Loucy (cell line): ENCODE measurements around the gene NANOS3.

ENCODE experiments used
- H2AFZ ChIP-seq: fragments of 200-600 bp; sonication (generic); 2 replicates; pipeline ENCODE4 v1.6.0; 2016; ENCODE audit warnings: antibody characterized with exemption, mild to moderate bottlenecking, low read length, moderate library complexity
- H3F3A ChIP-seq: fragments of 200-600 bp; 2 replicates; pipeline ENCODE4 v1.6.0; 2016; ENCODE audit warnings: antibody characterized with exemption, low read depth, mild to moderate bottlenecking
- H3K27me3 ChIP-seq: fragments of 200-600 bp; sonication (generic); 2 replicates; pipeline ENCODE4 v1.6.1; 2014; ENCODE audit warnings: low read length, mild to moderate bottlenecking; ENCODE audit not compliant: insufficient read depth, poor library complexity, severe bottlenecking
- H3K36me3 ChIP-seq: fragments of 200-600 bp; sonication (generic); 2 replicates; pipeline ENCODE4 v1.6.1; 2016; ENCODE audit warnings: low read length; ENCODE audit not compliant: insufficient read depth
- H3K4me1 ChIP-seq: fragments of 200-600 bp; sonication (generic); 2 replicates; pipeline ENCODE4 v1.5.1; 2014; ENCODE audit warnings: low read length, mild to moderate bottlenecking; ENCODE audit not compliant: insufficient read depth, poor library complexity, severe bottlenecking
- H3K4me2 ChIP-seq: fragments of 200-600 bp; sonication (generic); 2 replicates; pipeline ENCODE4 v1.6.0; 2014; ENCODE audit warnings: antibody characterized with exemption, low read length, low read depth, mild to moderate bottlenecking; ENCODE audit not compliant: poor library complexity, severe bottlenecking
- H3K4me3 ChIP-seq: fragments of 200-600 bp; sonication (generic); 2 replicates; pipeline ENCODE4 v1.5.1; 2014; ENCODE audit warnings: low read length, mild to moderate bottlenecking, mixed read lengths; ENCODE audit not compliant: poor library complexity, severe bottlenecking
- H3K79me2 ChIP-seq: fragments of 200-600 bp; sonication (generic); 2 replicates; pipeline ENCODE4 v1.6.1; 2014; ENCODE audit warnings: low read length; ENCODE audit not compliant: insufficient read depth
- H3K9ac ChIP-seq: fragments of 200-600 bp; sonication (generic); 2 replicates; pipeline ENCODE4 v1.6.0; 2014; ENCODE audit warnings: mild to moderate bottlenecking, low read depth, low read length, moderate library complexity; ENCODE audit not compliant: poor library complexity, severe bottlenecking
- H3K9me2 ChIP-seq: fragments of 200-600 bp; sonication (generic); replicated peaks from 2 replicates; pipeline ENCODE4 v1.6.1; 2016; ENCODE audit warnings: low read depth, low read length, mixed read lengths
- H3K9me3 ChIP-seq: fragments of 200-600 bp; sonication (generic); 2 replicates; pipeline ENCODE4 v1.6.1; 2014; ENCODE audit warnings: mild to moderate bottlenecking, antibody characterized with exemption, low read length, low read depth; ENCODE audit not compliant: insufficient read depth
- H4K20me1 ChIP-seq: fragments of 200-600 bp; sonication (generic); 2 replicates; pipeline ENCODE4 v1.6.0; 2014; ENCODE audit warnings: antibody characterized with exemption, low read length, mild to moderate bottlenecking; ENCODE audit not compliant: insufficient read depth, poor library complexity, severe bottlenecking
- CTCF ChIP-seq: fragments of 200-600 bp; sonication (generic); conservative IDR thresholded peaks from 2 replicates; pipeline ENCODE4 v1.5.1; 2014; ENCODE audit warnings: mild to moderate bottlenecking, antibody characterized with exemption, low read length
- EZH2phosphoT487 ChIP-seq: fragments of 200-600 bp; IDR thresholded peaks from 2 replicates; pipeline ENCODE4 v1.6.1; 2018; ENCODE audit warnings: antibody characterized with exemption, mild to moderate bottlenecking, moderate library complexity, borderline replicate concordance

NANOS3 gene

GRCh38 chr19:13868663-13869062, 8.3 kb upstream of the NANOS3 start:
- Histone ChIP-seq H3F3A (peaks cover 11% of the 10 kb centered on the region; the same call in 1 of the 2 replicates), H3K9me3 (no peaks in the 10 kb centered on the region), H3K27me3 (no peaks in the 10 kb centered on the region), H2AFZ (no peak overlapping the region), H3K4me3 (no peak overlapping the region), H3K36me3 (no peaks in the 10 kb centered on the region), H3K4me1 (peaks cover 23% of the 10 kb centered on the region), H3K79me2 (peaks cover 66% of the 10 kb centered on the region), H4K20me1 (peaks cover 2% of the 10 kb centered on the region), H3K9me2 (no peaks in the 10 kb centered on the region), H3K4me2 (peak overlapping the region; percentile 16), H3K9ac (no peak overlapping the region)
- no peak for TF ChIP-seq EZH2phosphoT487
- no peak for TF ChIP-seq CTCF

DNA sequence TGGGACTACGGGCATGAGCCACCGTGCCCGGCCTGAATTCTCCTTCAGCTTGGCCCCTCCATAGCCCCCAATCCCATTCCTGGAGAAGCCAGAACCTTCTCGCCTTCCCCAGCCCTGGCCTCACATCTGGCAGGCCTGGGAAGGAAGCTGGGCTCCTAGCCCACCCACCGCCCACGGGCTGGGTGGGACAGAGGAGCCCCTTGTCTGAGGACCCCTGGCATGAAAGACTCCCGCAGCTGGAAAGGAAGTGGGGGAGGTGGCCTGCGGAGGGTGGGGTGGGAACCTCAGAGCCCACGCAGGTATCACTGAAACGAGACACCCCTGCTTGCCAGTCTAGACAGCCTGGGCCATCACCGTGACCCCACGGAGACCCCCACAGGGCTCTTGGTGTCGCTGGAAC, 7.7 kb upstream of the NANOS3 start:
- Histone ChIP-seq H3K4me1 (peaks cover 17% of the 10 kb centered on the region), H3F3A (0 out of 2 replicates have a peak, but pooled peaks cover 6% of the 10 kb centered on the region), H3K79me2 (peaks cover 66% of the 10 kb centered on the region), H2AFZ (no peak overlapping the region), H3K4me3 (no peak overlapping the region), H3K9ac (no peak overlapping the region), H3K9me3 (no peaks in the 10 kb centered on the region), H3K9me2 (no peaks in the 10 kb centered on the region), H3K36me3 (no peaks in the 10 kb centered on the region; the same call in 1 of the 2 replicates), H3K27me3 (no peaks in the 10 kb centered on the region), H4K20me1 (peaks cover 2% of the 10 kb centered on the region), H3K4me2 (peak overlapping the region; percentile 16)
- no peak for TF ChIP-seq EZH2phosphoT487
- no peak for TF ChIP-seq CTCF

DNA sequence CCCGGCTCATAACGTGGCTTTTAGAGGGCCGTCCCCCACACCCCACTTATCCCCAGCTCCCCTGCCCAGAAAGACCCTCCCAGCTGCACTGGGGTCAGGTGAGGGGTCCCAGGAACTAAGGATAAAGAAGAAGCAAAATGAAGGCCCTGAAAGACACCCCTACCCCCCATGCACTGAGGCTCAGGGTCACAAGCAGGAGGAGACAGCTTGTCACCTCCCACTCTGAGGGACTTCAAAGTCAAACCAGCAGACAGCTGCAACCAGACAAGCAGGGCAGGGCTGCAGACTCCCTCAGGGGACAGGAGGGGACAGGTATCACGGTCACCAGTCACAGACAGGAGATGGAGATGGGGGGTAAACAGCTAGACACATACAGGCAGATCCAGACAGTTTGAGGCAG, 6.1 kb upstream of the NANOS3 start:
- H3K36me3 ChIP-seq = no peaks in the 10 kb centered on the region; the same call in 1 of the 2 replicates
- no peaks in the 10 kb centered on the region for H3F3A ChIP-seq
- peaks cover 7% of the 10 kb centered on the region for H4K20me1 ChIP-seq
- H3K27me3 ChIP-seq = no peaks in the 10 kb centered on the region
- TF ChIP-seq CTCF = no peak
- no peak for TF ChIP-seq EZH2phosphoT487
- no peak overlapping the region for H3K4me3 ChIP-seq
- no peaks in the 10 kb centered on the region for H3K9me3 ChIP-seq
- H3K79me2 ChIP-seq = peaks cover 65% of the 10 kb centered on the region
- H3K9ac ChIP-seq = no peak overlapping the region
- no peak overlapping the region for H2AFZ ChIP-seq
- H3K4me1 ChIP-seq = peaks cover 11% of the 10 kb centered on the region
- no peak overlapping the region for H3K4me2 ChIP-seq
- H3K9me2 ChIP-seq = no peaks in the 10 kb centered on the region
